Thyroid gland (tissue), 4 donors: ENCODE measurements around the gene TTC31. TPM values are rescaled to one million over a fixed set of nuclear protein-coding genes. Genes with fewer than 3 reads are reported as not detected.
A peak's percentile ranks its signal among the peaks of the same experiment; 100 is the strongest.

ENCODE experiments used
- DNase-seq, 2 donors: peaks; one replicate each; pipeline ENCODE4 v3.0.0-alpha.2; 2019
- H3K27ac ChIP-seq, 3 donors: fragments of 200-600 bp; sonication (generic); 1 replicate in 2 of 3; 2 replicates in 1 of 3; pipeline ENCODE4 v1.5.1; 2016 to 2019; ENCODE audit warnings: mild to moderate bottlenecking in 1 of 3, moderate library complexity in 1 of 3
- H3K27me3 ChIP-seq: fragments of 200-600 bp; sonication (generic); one replicate; pipeline ENCODE4 v1.5.1; 2019
- H3K36me3 ChIP-seq, 2 donors: fragments of 200-600 bp; sonication (generic); one replicate each; pipeline ENCODE4 v1.5.1; 2016 to 2019
- H3K4me1 ChIP-seq, 2 donors: fragments of 200-600 bp; sonication (generic); one replicate each; pipeline ENCODE4 v1.5.1; 2017 to 2019
- H3K4me3 ChIP-seq, 3 donors: fragments of 200-600 bp; sonication (generic); replicated peaks in 1 of 3; 1 replicate in 2 of 3; 2 replicates in 1 of 3; pipeline ENCODE4 v1.5.1; 2016; ENCODE audit warnings: mild to moderate bottlenecking in 1 of 3
- H3K9me3 ChIP-seq: fragments of 200-600 bp; sonication (generic); one replicate; pipeline ENCODE4 v1.5.1; 2017
- CTCF ChIP-seq, 6 experiments: fragments of 200-600 bp in 3 of 6; fragments of 450-650 bp in 3 of 6; sonication (generic) in 3 of 6; IDR thresholded peaks; one replicate each; pipeline ENCODE4 v1.5.1; 2016 to 2019; ENCODE audit warnings: antibody characterized with exemption in 6 of 6, mild to moderate bottlenecking in 2 of 6, inconsistent platforms in 1 of 6, moderate library complexity in 1 of 6
- POLR2A ChIP-seq, 2 donors: fragments of 450-650 bp; IDR thresholded peaks; one replicate each; pipeline ENCODE4 v1.6.1; 2017; ENCODE audit warnings: antibody characterized with exemption in 2 of 2, mild to moderate bottlenecking in 2 of 2, moderate library complexity in 1 of 2
- whole genome bisulfite sequencing, 2 donors: methylation state at CpG; one replicate each; pipeline ENCODE4 v1.1.5; 2017; 5-methylcytosine and 5-hydroxymethylcytosine counted together
- intact Hi-C: fragments of 100-400 bp; cut with DNase I; formaldehyde crosslinking; loops from one replicate; pipeline ENCODE4 v1.15.1; 2023
- total RNA-seq, 4 donors: library from RNA; depleted of rRNA; stranded (reverse); fragments of >200 nt; gene quantifications; one replicate each; pipeline ENCODE4 v1.2.3, GENCODE V29; 2016

TTC31 gene
- total RNA-seq, 4 donors from 2014 or later: 18.9 to 38.0 (median 22.4) TPM

- no peak for DNase-seq
- H3K9me3 ChIP-seq: no peaks in the 10 kb centered on the region
- peaks cover 45 to 51% of the 10 kb centered on the region in 2 donors for H3K4me1 ChIP-seq
- peak overlapping the region in 2 of 3 donors; percentile 46 to 60 for H3K27ac ChIP-seq
- TF ChIP-seq CTCF (IDR thresholded peaks at IDR 0.05): no peak
- no peak for TF ChIP-seq POLR2A (IDR thresholded peaks at IDR 0.05)
- H3K36me3 ChIP-seq: peaks cover 11 to 12% of the 10 kb centered on the region in 2 donors
- peak overlapping the region in 1 of 3 donors; percentile 29 for H3K4me3 ChIP-seq
- WGBS, 2 donors: 23 to 25% methylated on average over 25 to 27 of the region's 32 CpGs
- H3K27me3 ChIP-seq: peaks cover 7% of the 10 kb centered on the region
- intact Hi-C loops: no loop called here
Measured at GRCh38 chr2:74502147-74502719, 19.4 kb downstream of the TTC31 start.

GRCh38 chr2:74502720-74503505 lies 20.0 kb downstream of the TTC31 start:
- H3K9me3 ChIP-seq: no peaks in the 10 kb centered on the region
- peak overlapping the region in 1 of 3 donors; percentile 29 for H3K4me3 ChIP-seq
- peaks cover 11 to 12% of the 10 kb centered on the region in 2 donors for H3K36me3 ChIP-seq
- intact Hi-C loops: no loop called here
- H3K27me3 ChIP-seq: peaks cover 7% of the 10 kb centered on the region
- TF ChIP-seq POLR2A (IDR thresholded peaks at IDR 0.05): peak in 1 of 2 donors; percentile 39
- no peak for TF ChIP-seq CTCF (IDR thresholded peaks at IDR 0.05)
- H3K4me1 ChIP-seq: peaks cover 39 to 45% of the 10 kb centered on the region in 2 donors
- WGBS, 2 donors: 0 to 7% methylated on average over 7 to 24 of the region's 67 CpGs
- DNase-seq: peak; percentile 60 to 68
- H3K27ac ChIP-seq: peak overlapping the region in 2 of 3 donors; percentile 46 to 60

- no peak for TF ChIP-seq CTCF (IDR thresholded peaks at IDR 0.05)
- TF ChIP-seq POLR2A (IDR thresholded peaks at IDR 0.05): peak in 1 of 2 donors; percentile 4
- Histone ChIP-seq H3K36me3 (peaks cover 11 to 12% of the 10 kb centered on the region in 2 donors), H3K27me3 (peaks cover 7% of the 10 kb centered on the region), H3K27ac (peak overlapping the region; percentile 42 to 60 (median 46)), H3K4me1 (peaks cover 33 to 42% of the 10 kb centered on the region in 2 donors), H3K9me3 (no peaks in the 10 kb centered on the region), H3K4me3 (peak overlapping the region in 1 of 3 donors; percentile 29)
- intact Hi-C loops: no loop called here
- DNase-seq: no peak
- WGBS, 2 donors: 50 to 55% methylated on average over 41 to 45 of the region's 45 CpGs
Measured at GRCh38 chr2:74503506-74504475, 20.9 kb downstream of the TTC31 start.

- Histone ChIP-seq H3K4me1 (peaks cover 25 to 34% of the 10 kb centered on the region in 2 donors), H3K36me3 (peaks cover 11 to 12% of the 10 kb centered on the region in 2 donors), H3K27me3 (peaks cover 7% of the 10 kb centered on the region), H3K27ac (no peak overlapping the region), H3K9me3 (no peaks in the 10 kb centered on the region), H3K4me3 (no peak overlapping the region)
- TF ChIP-seq POLR2A (IDR thresholded peaks at IDR 0.05): no peak
- TF ChIP-seq CTCF (IDR thresholded peaks at IDR 0.05): no peak
- DNase-seq: no peak
- 92 to 98% methylated on average over 3 of the region's 3 CpGs for WGBS, 2 donors
- intact Hi-C loops: no loop called here
Measured at GRCh38 chr2:74504591-74504990, 21.7 kb downstream of the TTC31 start.
